Ascending aorta (tissue), 2 donors: ENCODE results near the gene MAFF. TPM values are rescaled to one million over a fixed set of nuclear protein-coding genes. Genes with fewer than 3 reads are reported as not detected.

Experiments used
- DNase-seq, 2 donors: peaks; one replicate each; pipeline ENCODE4 v3.0.0-alpha.2; 2019; ENCODE audit warnings: low spot score in 2 of 2
- H3K27ac ChIP-seq, 2 donors: fragments of 200-600 bp; sonication (generic); one replicate each; pipeline ENCODE4 v1.5.1; 2016 to 2017; ENCODE audit warnings: mild to moderate bottlenecking in 1 of 2
- H3K27me3 ChIP-seq: fragments of 200-600 bp; sonication (generic); one replicate; pipeline ENCODE4 v1.5.1; 2017
- H3K36me3 ChIP-seq, 2 donors: fragments of 200-600 bp; sonication (generic); one replicate each; pipeline ENCODE4 v1.5.1; 2016
- H3K4me1 ChIP-seq, 2 donors: fragments of 200-600 bp; sonication (generic); one replicate each; pipeline ENCODE4 v1.5.1; 2016 to 2017; ENCODE audit warnings: mild to moderate bottlenecking in 1 of 2
- H3K4me3 ChIP-seq, 2 donors: fragments of 200-600 bp; sonication (generic); one replicate each; pipeline ENCODE4 v1.5.1; 2016 to 2017; ENCODE audit warnings: mild to moderate bottlenecking in 1 of 2
- H3K9me3 ChIP-seq, 2 donors: fragments of 200-600 bp; sonication (generic); one replicate each; pipeline ENCODE4 v1.5.1; 2016
- CTCF ChIP-seq, 3 experiments: fragments of 200-600 bp in 2 of 3; fragments of 450-650 bp in 1 of 3; sonication (generic) in 2 of 3; IDR thresholded peaks; one replicate each; pipeline ENCODE4 v1.5.1; 2016 to 2019; ENCODE audit warnings: antibody characterized with exemption in 3 of 3, mild to moderate bottlenecking in 1 of 3, moderate library complexity in 1 of 3
- intact Hi-C: fragments of 100-400 bp; cut with DNase I; formaldehyde crosslinking; loops from one replicate; pipeline ENCODE4 v1.15.1; 2023
- total RNA-seq: library from RNA; depleted of rRNA; stranded (reverse); fragments of >200 nt; gene quantifications from one replicate; pipeline ENCODE4 v1.1.0, GENCODE V29; 2016

The MAFF gene
- total RNA-seq, 1 donor from 2014 or later, result 183 TPM

GRCh38 chr22:38170469-38170868 lies 31.3 kb upstream of the MAFF start:
- no peak overlapping the region for H3K4me3 ChIP-seq
- no peak for DNase-seq
- H3K36me3 ChIP-seq, result no peaks in the 10 kb centered on the region
- H3K27me3 ChIP-seq, result no peaks in the 10 kb centered on the region
- H3K27ac ChIP-seq, result no peak overlapping the region
- H3K4me1 ChIP-seq, result peaks cover 4 to 18% of the 10 kb centered on the region in 2 donors
- intact Hi-C loops, result no loop called here
- H3K9me3 ChIP-seq, result no peaks in the 10 kb centered on the region
- no peak for TF ChIP-seq CTCF (IDR thresholded peaks at IDR 0.05)

- Histone ChIP-seq H3K27ac (no peak overlapping the region), H3K36me3 (no peaks in the 10 kb centered on the region), H3K4me3 (no peak overlapping the region), H3K4me1 (peaks cover 9 to 23% of the 10 kb centered on the region in 2 donors), H3K9me3 (no peaks in the 10 kb centered on the region), H3K27me3 (no peaks in the 10 kb centered on the region)
- no peak for TF ChIP-seq CTCF (IDR thresholded peaks at IDR 0.05)
- intact Hi-C loops, result no loop called here
- no peak for DNase-seq
Measured at GRCh38 chr22:38171927-38172831, 29.6 kb upstream of the MAFF start.

GRCh38 chr22:38172832-38173640 lies 28.8 kb upstream of the MAFF start:
- no peak for TF ChIP-seq CTCF (IDR thresholded peaks at IDR 0.05)
- Histone ChIP-seq H3K27me3 (no peaks in the 10 kb centered on the region), H3K4me3 (no peak overlapping the region), H3K9me3 (no peaks in the 10 kb centered on the region), H3K4me1 (peaks cover 12 to 25% of the 10 kb centered on the region in 2 donors), H3K27ac (no peak overlapping the region), H3K36me3 (no peaks in the 10 kb centered on the region)
- DNase-seq, result peak; percentile 31 to 76
- intact Hi-C loops, result no loop called here

GRCh38 chr22:38173641-38173906 lies 28.2 kb upstream of the MAFF start:
- DNase-seq, result no peak
- Histone ChIP-seq H3K9me3 (no peaks in the 10 kb centered on the region), H3K4me3 (no peak overlapping the region), H3K36me3 (no peaks in the 10 kb centered on the region), H3K27ac (no peak overlapping the region), H3K4me1 (peaks cover 8 to 24% of the 10 kb centered on the region in 2 donors), H3K27me3 (no peaks in the 10 kb centered on the region)
- intact Hi-C loops, result no loop called here
- TF ChIP-seq CTCF (IDR thresholded peaks at IDR 0.05), result no peak

GRCh38 chr22:38174626-38175025 lies 27.2 kb upstream of the MAFF start:
- intact Hi-C loops, result no loop called here
- no peak for TF ChIP-seq CTCF (IDR thresholded peaks at IDR 0.05)
- H3K27ac ChIP-seq, result no peak overlapping the region
- no peaks in the 10 kb centered on the region for H3K9me3 ChIP-seq
- H3K4me3 ChIP-seq, result no peak overlapping the region
- no peaks in the 10 kb centered on the region for H3K27me3 ChIP-seq
- H3K36me3 ChIP-seq, result no peaks in the 10 kb centered on the region
- DNase-seq, result no peak
- H3K4me1 ChIP-seq, result peaks cover 8 to 24% of the 10 kb centered on the region in 2 donors
